Large intestine (tissue), 3 donors: ENCODE data around the gene AK9. TPM values are rescaled to one million over a fixed set of nuclear protein-coding genes. Genes with fewer than 3 reads are reported as not detected.

Experiments
- DNase-seq, 2 donors: peaks; one replicate each; pipeline versions ENCODE4 v3.0.0 to v3.0.0-alpha.2; 2013
- H3K27ac ChIP-seq: one replicate; pipeline ENCODE4 v1.5.1; 2013; ENCODE audit warnings: low read length
- H3K27me3 ChIP-seq: 2 replicates; pipeline ENCODE4 v1.6.1; 2013; ENCODE audit warnings: low read length; ENCODE audit not compliant: control insufficient read depth, insufficient read depth
- H3K36me3 ChIP-seq: 2 replicates; pipeline ENCODE4 v1.6.1; 2013; ENCODE audit warnings: low read length; ENCODE audit not compliant: control insufficient read depth, insufficient read depth
- H3K4me1 ChIP-seq: one replicate; pipeline ENCODE4 v1.6.1; 2013; ENCODE audit warnings: low read length; ENCODE audit not compliant: control insufficient read depth, insufficient read depth
- H3K4me3 ChIP-seq: one replicate; pipeline ENCODE4 v1.5.1; 2013; ENCODE audit warnings: low read length
- H3K9me3 ChIP-seq: one replicate; pipeline ENCODE4 v1.6.1; 2013; ENCODE audit warnings: mild to moderate bottlenecking, low read depth, low read length, moderate library complexity; ENCODE audit not compliant: control insufficient read depth
- WGBS: methylation state at CpG from one replicate; pipeline ENCODE4 v1.1.5; 2013; ENCODE audit warnings: low lambda C conversion rate; ENCODE audit not compliant: insufficient coverage; 5-methylcytosine and 5-hydroxymethylcytosine counted together
- polyA plus RNA-seq: library from polyadenylated mRNA; unstranded; fragments of 120-200 nt; gene quantifications from one replicate; pipeline ENCODE4 v1.2.1, GENCODE V29; 2013

The AK9 gene
- polyA plus RNA-seq, 1 donor = 7.2 TPM

- DNase-seq = no peak
- Histone ChIP-seq H3K36me3 (peaks cover 92% of the 10 kb centered on the region), H3K4me1 (peaks cover 4% of the 10 kb centered on the region), H3K9me3 (no peaks in the 10 kb centered on the region), H3K27me3 (no peaks in the 10 kb centered on the region), H3K27ac (no peak overlapping the region), H3K4me3 (no peak overlapping the region)
- WGBS = no CpG with 5 or more reads among the region's 10 CpGs
These were observed 243.9 kb downstream of the AK9 start for GRCh38 chr6:109447087-109447486.

GRCh38 chr6:109446541-109446940, 244.5 kb downstream of the AK9 start:
- peaks cover 7% of the 10 kb centered on the region for H3K4me1 ChIP-seq
- H3K4me3 ChIP-seq = no peak overlapping the region
- no peaks in the 10 kb centered on the region for H3K27me3 ChIP-seq
- DNase-seq = no peak
- H3K36me3 ChIP-seq = peaks cover 86% of the 10 kb centered on the region
- no CpG with 5 or more reads among the region's 8 CpGs for WGBS
- no peaks in the 10 kb centered on the region for H3K9me3 ChIP-seq
- H3K27ac ChIP-seq = no peak overlapping the region

- no peak for DNase-seq
- H3K4me1 ChIP-seq = peaks cover 7% of the 10 kb centered on the region
- WGBS = no CpG with 5 or more reads among the region's 15 CpGs
- H3K9me3 ChIP-seq = no peaks in the 10 kb centered on the region
- peaks cover 83% of the 10 kb centered on the region for H3K36me3 ChIP-seq
- H3K27ac ChIP-seq = no peak overlapping the region
- H3K4me3 ChIP-seq = no peak overlapping the region
- H3K27me3 ChIP-seq = no peaks in the 10 kb centered on the region
These were observed 244.9 kb downstream of the AK9 start for GRCh38 chr6:109446072-109446471.

- Histone ChIP-seq H3K27me3 (no peaks in the 10 kb centered on the region), H3K9me3 (no peaks in the 10 kb centered on the region), H3K36me3 (peaks cover 78% of the 10 kb centered on the region), H3K4me3 (no peak overlapping the region), H3K27ac (no peak overlapping the region), H3K4me1 (peaks cover 7% of the 10 kb centered on the region)
- 80% methylated on average over 1 of the region's 9 CpGs for WGBS
- DNase-seq = no peak
These were observed 245.6 kb downstream of the AK9 start for GRCh38 chr6:109445382-109445781.

- H3K9me3 ChIP-seq = no peaks in the 10 kb centered on the region
- H3K4me3 ChIP-seq = no peak overlapping the region
- no peak overlapping the region for H3K27ac ChIP-seq
- H3K27me3 ChIP-seq = no peaks in the 10 kb centered on the region
- peaks cover 59% of the 10 kb centered on the region for H3K36me3 ChIP-seq
- DNase-seq = no peak
- no CpG with 5 or more reads among the region's 10 CpGs for WGBS
- peaks cover 7% of the 10 kb centered on the region for H3K4me1 ChIP-seq
These were observed 247.5 kb downstream of the AK9 start for GRCh38 chr6:109443425-109443950.

Other genes with a start within 250 kb of the AK9 start
- 170 TPM for gene MICAL1, start 235.4 kb downstream of the AK9 start, polyA plus RNA-seq
- 10.7 TPM for gene ZBTB24, start 208.0 kb downstream of the AK9 start, polyA plus RNA-seq
- 15.1 TPM for gene FIG4, start 94 bp upstream of the AK9 start, polyA plus RNA-seq